ENCODE data around the gene NDUFAF4. TPM values are rescaled to one million over a fixed set of nuclear protein-coding genes. Genes with fewer than 3 reads are reported as not detected.

The NDUFAF4 gene
- total and polyA plus RNA-seq, 2 donors (not counting 3 experiments of a cell fraction or from before 2014, with no cell fraction given), result 8.8 to 44.6 TPM

DNA sequence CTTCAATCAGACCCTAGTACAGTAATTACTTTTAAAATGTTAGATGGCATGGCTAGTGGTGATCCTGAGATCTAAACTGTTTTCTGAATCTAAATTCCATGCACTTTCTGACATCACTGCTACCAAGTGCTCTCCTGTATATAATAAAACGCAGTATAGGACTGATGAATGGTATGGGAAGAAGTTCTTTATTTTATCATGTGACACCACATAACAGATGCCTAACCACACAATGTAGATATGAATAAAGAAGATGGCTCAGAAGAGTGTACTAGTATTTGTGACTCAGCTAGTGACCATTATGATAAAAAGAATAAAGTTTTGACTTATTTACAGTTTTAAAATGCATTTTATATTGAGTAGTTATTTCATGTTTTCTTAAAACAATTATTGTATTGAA is 8.5 kb downstream of the NDUFAF4 start:
- ChIA-PET POLR2A (no interaction called here), CTCF (no interaction called here)

DNA sequence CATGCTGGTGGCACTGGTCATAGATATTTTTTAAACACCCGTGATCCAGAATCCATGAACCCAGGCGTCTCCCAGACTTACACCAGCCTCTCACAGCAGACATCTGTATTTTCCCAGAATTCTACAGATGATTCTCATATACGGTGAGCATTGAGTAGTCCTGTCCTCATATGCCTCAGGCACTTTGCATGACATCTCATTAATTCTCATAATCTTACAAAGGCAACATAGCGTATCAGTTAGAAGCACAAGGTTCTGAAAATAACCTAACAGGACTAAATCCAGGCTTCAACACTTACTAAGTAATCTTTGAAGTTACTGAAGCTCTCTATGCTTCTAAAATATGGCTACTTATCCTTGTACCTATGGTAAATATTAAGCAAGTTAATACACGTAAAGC is 8.9 kb downstream of the NDUFAF4 start:
- Histone ChIP-seq H2AFZ (ENCODE audit: low read depth, low read length) (no peak overlapping the region), H3K9me1 (replicated peaks; ENCODE audit: control insufficient read depth, extremely low read depth, insufficient read depth, low read length) (no peaks in the 10 kb centered on the region), H3K4me1 (ENCODE audit: control insufficient read depth, extremely low read depth, insufficient read depth, low read length) (no peaks in the 10 kb centered on the region), H3K27me3 (ENCODE audit: control insufficient read depth in 2 of 2, insufficient read depth in 2 of 2, low read length in 2 of 2) (peaks cover 0 to 5% of the 10 kb centered on the region in 2 experiments), H3K9ac (replicated peaks; ENCODE audit: extremely low read depth, insufficient read depth, low read length) (no peak overlapping the region), H3K9me3 (replicated peaks; ENCODE audit: control insufficient read depth, insufficient read depth, low read length) (no peaks in the 10 kb centered on the region), H3K79me2 (ENCODE audit: control insufficient read depth, insufficient read depth, low read length) (peaks cover 2% of the 10 kb centered on the region), H4K20me1 (replicated peaks; ENCODE audit: control insufficient read depth, extremely low read depth, insufficient read depth, low read length) (no peaks in the 10 kb centered on the region), H3K4me2 (ENCODE audit: insufficient read depth, low read length) (no peak overlapping the region), H3K36me3 (ENCODE audit: control insufficient read depth in 2 of 2, extremely low read depth in 1 of 2, insufficient read depth in 2 of 2, low read length in 2 of 2) (peaks cover 2 to 6% of the 10 kb centered on the region in 2 experiments), H3K4me3 (replicated peaks in 1 of 3; ENCODE audit: insufficient read depth in 1 of 3, low read depth in 1 of 3, low read length in 3 of 3) (no peak overlapping the region), H3K27ac (ENCODE audit: insufficient read depth, low read depth, low read length) (no peak overlapping the region)
- ChIA-PET POLR2A (no interaction called here), CTCF (no interaction called here)
- no peak for DNase-seq (ENCODE audit: low read depth, low spot score)
- dilution Hi-C loops (cut with MboI; ENCODE audit: extremely low pct_ligation_motif_present, low sequenced_read_pairs), result no loop called here
- BruUV-seq (replicated peaks), result no TSS peak
- no peak for FAIRE-seq
- TF ChIP-seq MYC (IDR thresholded peaks at IDR 0.05; ENCODE audit: low read depth, low read length), result no peak
- no peak for TF ChIP-seq POLR2AphosphoS5 (IDR thresholded peaks at IDR 0.05; ENCODE audit: insufficient read depth, low read depth, low read length)
- no peak for TF ChIP-seq EZH2 (IDR thresholded peaks at IDR 0.05; ENCODE audit: borderline replicate concordance, low read depth, low read length, severe bottlenecking)
- TF ChIP-seq FOS (IDR thresholded peaks at IDR 0.05; ENCODE audit: borderline replicate concordance, insufficient read depth, low read length), result no peak
- TF ChIP-seq, protein P1, sequence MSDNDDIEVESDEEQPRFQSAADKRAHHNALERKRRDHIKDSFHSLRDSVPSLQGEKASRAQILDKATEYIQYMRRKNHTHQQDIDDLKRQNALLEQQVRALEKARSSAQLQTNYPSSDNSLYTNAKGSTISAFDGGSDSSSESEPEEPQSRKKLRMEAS (IDR thresholded peaks at IDR 0.05; ENCODE audit: insufficient read depth, insufficient read length), result no peak
- no peak for TF ChIP-seq JUN (IDR thresholded peaks at IDR 0.05; ENCODE audit: borderline replicate concordance, insufficient read depth, insufficient read length, low read depth)
- TF ChIP-seq POLR2A (IDR thresholded peaks at IDR 0.05; ENCODE audit: low read depth, low read length), result no peak
- TF ChIP-seq GATA2 (IDR thresholded peaks at IDR 0.05; ENCODE audit: insufficient read depth, insufficient read length, low read depth, low read length), result no peak
- TF ChIP-seq, protein P2, sequence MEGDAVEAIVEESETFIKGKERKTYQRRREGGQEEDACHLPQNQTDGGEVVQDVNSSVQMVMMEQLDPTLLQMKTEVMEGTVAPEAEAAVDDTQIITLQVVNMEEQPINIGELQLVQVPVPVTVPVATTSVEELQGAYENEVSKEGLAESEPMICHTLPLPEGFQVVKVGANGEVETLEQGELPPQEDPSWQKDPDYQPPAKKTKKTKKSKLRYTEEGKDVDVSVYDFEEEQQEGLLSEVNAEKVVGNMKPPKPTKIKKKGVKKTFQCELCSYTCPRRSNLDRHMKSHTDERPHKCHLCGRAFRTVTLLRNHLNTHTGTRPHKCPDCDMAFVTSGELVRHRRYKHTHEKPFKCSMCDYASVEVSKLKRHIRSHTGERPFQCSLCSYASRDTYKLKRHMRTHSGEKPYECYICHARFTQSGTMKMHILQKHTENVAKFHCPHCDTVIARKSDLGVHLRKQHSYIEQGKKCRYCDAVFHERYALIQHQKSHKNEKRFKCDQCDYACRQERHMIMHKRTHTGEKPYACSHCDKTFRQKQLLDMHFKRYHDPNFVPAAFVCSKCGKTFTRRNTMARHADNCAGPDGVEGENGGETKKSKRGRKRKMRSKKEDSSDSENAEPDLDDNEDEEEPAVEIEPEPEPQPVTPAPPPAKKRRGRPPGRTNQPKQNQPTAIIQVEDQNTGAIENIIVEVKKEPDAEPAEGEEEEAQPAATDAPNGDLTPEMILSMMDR (IDR thresholded peaks at IDR 0.05; ENCODE audit: extremely low read depth in 1 of 2, insufficient read depth in 1 of 2, low read depth in 1 of 2, low read length in 2 of 2), result no peak
- intact Hi-C loops (cut with micrococcal nuclease), result no loop called here

More for the DNA sequence above, 8.5 kb downstream of the NDUFAF4 start:
- no peaks in the 10 kb centered on the region for H3K9me3 ChIP-seq (replicated peaks; ENCODE audit: control insufficient read depth, insufficient read depth, low read length)
- no peak overlapping the region for H3K4me2 ChIP-seq (ENCODE audit: insufficient read depth, low read length)
- H3K27me3 ChIP-seq (ENCODE audit: control insufficient read depth in 2 of 2, insufficient read depth in 2 of 2, low read length in 2 of 2), result peaks cover 0 to 5% of the 10 kb centered on the region in 2 experiments
- intact Hi-C loops (cut with micrococcal nuclease), result no loop called here
- DNase-seq (ENCODE audit: low read depth, low spot score) (no peak), FAIRE-seq (no peak)
- no peak overlapping the region for H2AFZ ChIP-seq (ENCODE audit: low read depth, low read length)
- no peaks in the 10 kb centered on the region for H3K4me1 ChIP-seq (ENCODE audit: control insufficient read depth, extremely low read depth, insufficient read depth, low read length)
- H3K4me3 ChIP-seq (replicated peaks in 1 of 3; ENCODE audit: insufficient read depth in 1 of 3, low read depth in 1 of 3, low read length in 3 of 3), result no peak overlapping the region
- dilution Hi-C loops (cut with MboI; ENCODE audit: extremely low pct_ligation_motif_present, low sequenced_read_pairs), result no loop called here
- BruUV-seq (replicated peaks), result no TSS peak
- peaks cover 2 to 6% of the 10 kb centered on the region in 2 experiments for H3K36me3 ChIP-seq (ENCODE audit: control insufficient read depth in 2 of 2, extremely low read depth in 1 of 2, insufficient read depth in 2 of 2, low read length in 2 of 2)
- H3K9ac ChIP-seq (replicated peaks; ENCODE audit: extremely low read depth, insufficient read depth, low read length), result no peak overlapping the region
- no peaks in the 10 kb centered on the region for H4K20me1 ChIP-seq (replicated peaks; ENCODE audit: control insufficient read depth, extremely low read depth, insufficient read depth, low read length)
- H3K9me1 ChIP-seq (replicated peaks; ENCODE audit: control insufficient read depth, extremely low read depth, insufficient read depth, low read length), result no peaks in the 10 kb centered on the region
- TF ChIP-seq, protein P1 (IDR thresholded peaks at IDR 0.05; ENCODE audit: insufficient read depth, insufficient read length), result no peak
- no peak for TF ChIP-seq EZH2 (IDR thresholded peaks at IDR 0.05; ENCODE audit: borderline replicate concordance, low read depth, low read length, severe bottlenecking)
- TF ChIP-seq GATA2 (IDR thresholded peaks at IDR 0.05; ENCODE audit: insufficient read depth, insufficient read length, low read depth, low read length), result no peak
- TF ChIP-seq, protein P2 (IDR thresholded peaks at IDR 0.05; ENCODE audit: extremely low read depth in 1 of 2, insufficient read depth in 1 of 2, low read depth in 1 of 2, low read length in 2 of 2), result no peak
- no peak for TF ChIP-seq POLR2A (IDR thresholded peaks at IDR 0.05; ENCODE audit: low read depth, low read length)
- no peak overlapping the region for H3K27ac ChIP-seq (ENCODE audit: insufficient read depth, low read depth, low read length)
- peaks cover 2% of the 10 kb centered on the region for H3K79me2 ChIP-seq (ENCODE audit: control insufficient read depth, insufficient read depth, low read length)

Data from endothelial cell of umbilical vein (primary cell).